Activated T-cell treated with anti-CD3 and anti-CD28 coated beads for 1 hour (primary cell): ENCODE results near the gene SIRPD.

Experiments used
- DNase-seq: peaks from one replicate; pipeline ENCODE4 v3.0.0-alpha.2; 2020; ENCODE audit warnings: low read depth

Gene SIRPD

GRCh38 chr20:1494436-1494835 is 63.1 kb downstream of the SIRPD start:
- no peak for DNase-seq

GRCh38 chr20:1493536-1493935 is 64.0 kb downstream of the SIRPD start:
- DNase-seq: no peak

GRCh38 chr20:1491860-1492642 is 65.5 kb downstream of the SIRPD start:
- DNase-seq: no peak

GRCh38 chr20:1491281-1491840 is 66.1 kb downstream of the SIRPD start, which contains the start of gene SIRPB2:
TSS of gene SIRPB2 (minus strand) at chr20:1491420. CDS start at chr20:1491359, 61 bp downstream.
- DNase-seq: no peak

DNA sequence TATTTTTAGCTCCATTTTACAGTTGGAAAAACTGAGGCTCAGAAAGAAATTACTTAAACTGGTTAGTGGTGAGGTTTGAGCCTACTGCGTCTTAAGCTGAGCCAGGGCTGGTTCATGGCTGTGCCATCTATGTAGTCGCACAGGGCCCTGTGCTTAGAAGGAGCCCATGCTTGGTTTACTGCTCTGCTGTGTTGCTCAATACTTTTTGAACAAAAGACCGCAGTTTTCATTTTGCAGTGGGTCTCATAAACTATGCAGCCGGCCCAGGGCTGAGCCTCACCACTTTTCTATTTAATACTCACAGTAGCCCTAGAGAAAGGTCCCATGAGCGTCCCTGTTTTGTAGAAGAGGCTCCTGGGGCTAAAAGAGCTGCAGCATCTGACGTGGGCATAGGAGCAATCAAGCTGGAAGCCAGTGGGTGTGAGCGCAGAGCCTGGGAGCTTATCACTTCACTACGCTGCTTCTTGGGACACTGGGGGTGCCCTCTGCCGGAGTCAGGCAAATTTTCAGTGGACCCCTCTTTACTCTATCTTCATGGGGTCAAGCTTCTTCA is 66.8 kb downstream of the SIRPD start:
- no peak for DNase-seq

GRCh38 chr20:1489764-1490436 is 67.6 kb downstream of the SIRPD start:
- no peak for DNase-seq

- no peak for DNase-seq
These were observed 68.2 kb downstream of the SIRPD start for GRCh38 chr20:1489325-1489724.

DNA sequence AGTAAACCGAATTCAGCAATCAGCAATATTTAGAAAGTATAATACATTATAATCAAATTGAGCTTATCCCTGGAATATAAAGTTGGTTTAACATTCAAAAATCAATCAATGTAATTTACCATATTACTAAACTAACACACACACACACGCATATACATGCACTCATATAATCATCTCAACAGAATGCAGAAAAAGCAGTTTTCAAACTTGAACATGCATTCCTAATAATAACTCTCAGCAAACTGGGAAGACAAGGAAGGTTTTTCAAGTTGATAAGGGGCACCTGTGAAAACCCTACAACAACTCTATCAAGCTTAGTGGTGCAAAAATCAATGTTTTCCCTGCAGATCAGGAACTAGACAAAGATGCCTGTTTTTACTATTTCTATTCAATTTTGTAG is 70.9 kb downstream of the SIRPD start:
- no peak for DNase-seq

GRCh38 chr20:1484438-1485116 is 72.9 kb downstream of the SIRPD start:
- no peak for DNase-seq
